IPS-20b (cell line): ENCODE measurements around the gene ADGRD2.
"Not testable (repeated sequence)": the region's sequence is repeated elsewhere in the genome, so short reads cannot be mapped to it uniquely, and the experiment has no call there.

Source experiments
- H3K27ac ChIP-seq: one replicate; pipeline ENCODE4 v1.5.1; 2013; ENCODE audit warnings: low read length
- H3K27me3 ChIP-seq: 2 replicates; pipeline ENCODE4 v1.6.1; 2013; ENCODE audit warnings: mild to moderate bottlenecking, low read length, inconsistent platforms; ENCODE audit not compliant: insufficient read depth
- H3K36me3 ChIP-seq: 2 replicates; pipeline ENCODE4 v1.6.1; 2013; ENCODE audit warnings: low read depth, mild to moderate bottlenecking, inconsistent platforms, low read length, moderate library complexity; ENCODE audit not compliant: insufficient read depth
- H3K4me1 ChIP-seq: 2 replicates; pipeline ENCODE4 v1.6.1; 2013; ENCODE audit warnings: mild to moderate bottlenecking, control low read depth, inconsistent platforms, low read length, moderate library complexity; ENCODE audit not compliant: insufficient read depth
- H3K4me3 ChIP-seq: 2 replicates; pipeline ENCODE4 v1.5.1; 2013; ENCODE audit warnings: mild to moderate bottlenecking, low read length, inconsistent platforms
- H3K9ac ChIP-seq: 2 replicates; pipeline ENCODE4 v1.6.1; 2013; ENCODE audit warnings: low read depth, mild to moderate bottlenecking, inconsistent platforms, low read length, moderate library complexity
- H3K9me3 ChIP-seq: 2 replicates; pipeline ENCODE4 v1.6.1; 2013; ENCODE audit warnings: mild to moderate bottlenecking, low read depth, low read length, inconsistent platforms; ENCODE audit not compliant: insufficient read depth

Gene ADGRD2

GRCh38 chr9:124420991-124421543 is 29.2 kb upstream of the ADGRD2 start:
- H3K9ac ChIP-seq, result no peak overlapping the region
- H3K4me3 ChIP-seq, result no peak overlapping the region
- no peak overlapping the region for H3K27ac ChIP-seq
- H3K9me3 ChIP-seq, result no peaks in the 10 kb centered on the region
- no peaks in the 10 kb centered on the region for H3K36me3 ChIP-seq
- H3K4me1 ChIP-seq, result no peaks in the 10 kb centered on the region
- peaks cover 14% of the 10 kb centered on the region; the same call in 1 of the 2 replicates for H3K27me3 ChIP-seq

- H3K36me3 ChIP-seq, result no peaks in the 10 kb centered on the region
- peaks cover 14% of the 10 kb centered on the region; the same call in 1 of the 2 replicates for H3K27me3 ChIP-seq
- H3K9ac ChIP-seq, result no peak overlapping the region
- H3K4me3 ChIP-seq, result no peak overlapping the region
- H3K27ac ChIP-seq, result no peak overlapping the region
- no peaks in the 10 kb centered on the region for H3K4me1 ChIP-seq
- H3K9me3 ChIP-seq, result no peaks in the 10 kb centered on the region
These were observed 27.1 kb upstream of the ADGRD2 start for GRCh38 chr9:124423155-124423554.

GRCh38 chr9:124423591-124423990 is 26.7 kb upstream of the ADGRD2 start:
- H3K9me3 ChIP-seq, result no peaks in the 10 kb centered on the region
- peaks cover 14% of the 10 kb centered on the region; the same call in 1 of the 2 replicates for H3K27me3 ChIP-seq
- H3K9ac ChIP-seq, result no peak overlapping the region

GRCh38 chr9:124425733-124426132 is 24.5 kb upstream of the ADGRD2 start:
- H3K36me3 ChIP-seq, result not testable (repeated sequence)

More at GRCh38 chr9:124423591-124423990, 26.7 kb upstream of the ADGRD2 start:
- H3K36me3 ChIP-seq, result no peaks in the 10 kb centered on the region
- H3K4me1 ChIP-seq, result no peaks in the 10 kb centered on the region
- no peak overlapping the region for H3K4me3 ChIP-seq
- H3K27ac ChIP-seq, result no peak overlapping the region

GRCh38 chr9:124426361-124426760 is 23.9 kb upstream of the ADGRD2 start:
- no peak overlapping the region for H3K4me3 ChIP-seq
- no peak overlapping the region for H3K9ac ChIP-seq
- no peaks in the 10 kb centered on the region for H3K36me3 ChIP-seq
- H3K9me3 ChIP-seq, result no peaks in the 10 kb centered on the region
- H3K27me3 ChIP-seq, result peaks cover 14% of the 10 kb centered on the region; the same call in 1 of the 2 replicates
- H3K4me1 ChIP-seq, result no peaks in the 10 kb centered on the region
- no peak overlapping the region for H3K27ac ChIP-seq

More at GRCh38 chr9:124425733-124426132, 24.5 kb upstream of the ADGRD2 start:
- not testable (repeated sequence) for H3K9ac ChIP-seq, H3K4me3 ChIP-seq, H3K9me3 ChIP-seq, H3K27ac ChIP-seq, H3K4me1 ChIP-seq
- peaks cover 14% of the 10 kb centered on the region; the same call in 1 of the 2 replicates for H3K27me3 ChIP-seq

GRCh38 chr9:124427281-124427680 is 23.0 kb upstream of the ADGRD2 start:
- Histone ChIP-seq H3K27me3 (peaks cover 14% of the 10 kb centered on the region; the same call in 1 of the 2 replicates), H3K4me1 (no peaks in the 10 kb centered on the region)

GRCh38 chr9:124428751-124429529 is 21.3 kb upstream of the ADGRD2 start:
- no peak overlapping the region for H3K9ac ChIP-seq
- no peaks in the 10 kb centered on the region for H3K4me1 ChIP-seq
- no peaks in the 10 kb centered on the region for H3K36me3 ChIP-seq
- no peak overlapping the region for H3K4me3 ChIP-seq
- no peaks in the 10 kb centered on the region for H3K9me3 ChIP-seq
- peaks cover 5% of the 10 kb centered on the region; the same call in 1 of the 2 replicates for H3K27me3 ChIP-seq
- H3K27ac ChIP-seq, result no peak overlapping the region

More at GRCh38 chr9:124427281-124427680, 23.0 kb upstream of the ADGRD2 start:
- H3K4me3 ChIP-seq, result no peak overlapping the region
- no peak overlapping the region for H3K9ac ChIP-seq
- no peak overlapping the region for H3K27ac ChIP-seq
- H3K9me3 ChIP-seq, result no peaks in the 10 kb centered on the region
- H3K36me3 ChIP-seq, result no peaks in the 10 kb centered on the region

GRCh38 chr9:124429530-124429867 is 20.8 kb upstream of the ADGRD2 start:
- Histone ChIP-seq H3K9ac (no peak overlapping the region), H3K27me3 (no peaks in the 10 kb centered on the region), H3K9me3 (no peaks in the 10 kb centered on the region), H3K4me3 (no peak overlapping the region), H3K4me1 (no peaks in the 10 kb centered on the region), H3K36me3 (no peaks in the 10 kb centered on the region), H3K27ac (no peak overlapping the region)

GRCh38 chr9:124436320-124436719 is 13.9 kb upstream of the ADGRD2 start:
- no peak overlapping the region for H3K27ac ChIP-seq
- no peaks in the 10 kb centered on the region for H3K36me3 ChIP-seq
- no peaks in the 10 kb centered on the region for H3K9me3 ChIP-seq
- no peaks in the 10 kb centered on the region for H3K4me1 ChIP-seq
- no peak overlapping the region for H3K4me3 ChIP-seq
- H3K9ac ChIP-seq, result no peak overlapping the region
- no peaks in the 10 kb centered on the region for H3K27me3 ChIP-seq

GRCh38 chr9:124437086-124437485 is 13.2 kb upstream of the ADGRD2 start:
- H3K4me3 ChIP-seq, result no peak overlapping the region
- no peak overlapping the region for H3K9ac ChIP-seq
- H3K27ac ChIP-seq, result no peak overlapping the region
- H3K36me3 ChIP-seq, result no peaks in the 10 kb centered on the region
- H3K27me3 ChIP-seq, result no peaks in the 10 kb centered on the region
- H3K9me3 ChIP-seq, result no peaks in the 10 kb centered on the region
- H3K4me1 ChIP-seq, result no peaks in the 10 kb centered on the region

- Histone ChIP-seq H3K9ac (no peak overlapping the region), H3K4me3 (no peak overlapping the region), H3K36me3 (no peaks in the 10 kb centered on the region), H3K27ac (no peak overlapping the region), H3K9me3 (no peaks in the 10 kb centered on the region), H3K27me3 (no peaks in the 10 kb centered on the region), H3K4me1 (no peaks in the 10 kb centered on the region)
These were observed 12.2 kb upstream of the ADGRD2 start for GRCh38 chr9:124438091-124438490.

GRCh38 chr9:124439086-124439485 is 11.2 kb upstream of the ADGRD2 start:
- H3K4me3 ChIP-seq, result no peak overlapping the region
- H3K27me3 ChIP-seq, result no peaks in the 10 kb centered on the region
- H3K9ac ChIP-seq, result no peak overlapping the region
- H3K27ac ChIP-seq, result no peak overlapping the region
- no peaks in the 10 kb centered on the region for H3K4me1 ChIP-seq
- no peaks in the 10 kb centered on the region for H3K9me3 ChIP-seq
- H3K36me3 ChIP-seq, result no peaks in the 10 kb centered on the region
